Nephron progenitor cell (in vitro differentiated cells): ENCODE measurements around the gene NEB.
A peak's percentile ranks its signal among the peaks of the same experiment; 100 is the strongest.

Experiments used
- DNase-seq: peaks from one replicate; pipeline ENCODE4 v3.0.0; 2021
- H3K27ac Mint-ChIP-seq: 2 replicates; pipeline ENCODE4 v1.8.0; 2021; ENCODE audit warnings: mild to moderate bottlenecking, moderate library complexity, mixed read lengths
- H3K27me3 Mint-ChIP-seq: 2 replicates; pipeline ENCODE4 v1.8.0; 2021; ENCODE audit warnings: mild to moderate bottlenecking, low read depth, mixed read lengths; ENCODE audit not compliant: poor library complexity
- H3K36me3 Mint-ChIP-seq: 2 replicates; pipeline ENCODE4 v1.8.0; 2021; ENCODE audit warnings: low read depth, mixed read lengths
- H3K4me1 Mint-ChIP-seq: 2 replicates; pipeline ENCODE4 v1.8.0; 2021; ENCODE audit warnings: mixed read lengths
- H3K4me3 Mint-ChIP-seq: 2 replicates; pipeline ENCODE4 v1.8.0; 2021; ENCODE audit warnings: mild to moderate bottlenecking, moderate library complexity, mixed read lengths
- H3K9me3 Mint-ChIP-seq: 2 replicates; pipeline ENCODE4 v1.8.0; 2021; ENCODE audit warnings: mild to moderate bottlenecking, moderate library complexity, mixed read lengths
- TF ChIP-seq, protein P1 (sequence below): fragments of 200-600 bp; sonication (generic); IDR thresholded peaks from 2 replicates; pipeline ENCODE4 v1.5.0; 2021; ENCODE audit warnings: antibody characterized with exemption

The NEB gene

DNA sequence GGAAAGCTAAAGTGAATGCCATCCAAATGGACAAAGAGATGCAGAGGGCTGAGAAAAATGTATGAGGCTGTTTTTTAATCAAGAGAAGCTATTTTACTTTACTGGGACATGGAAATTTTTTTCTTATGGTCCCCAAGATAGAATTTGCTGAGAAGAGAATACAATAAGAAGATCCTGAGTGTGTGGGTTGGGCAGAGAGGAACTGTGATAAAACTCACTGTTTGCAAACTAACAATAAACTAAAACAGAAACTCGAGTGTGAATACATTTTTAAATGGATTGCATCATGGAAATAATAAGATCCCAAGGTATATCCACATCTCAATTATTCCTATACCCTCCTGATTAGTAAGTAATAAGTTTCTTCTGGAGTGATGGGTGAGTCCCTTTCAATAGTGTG lies 4.4 kb downstream of the NEB start:
- Mint-ChIP-seq H3K27me3 (no peaks in the 10 kb centered on the region), H3K36me3 (no peaks in the 10 kb centered on the region), H3K27ac (peak overlapping the region; percentile 54), H3K4me3 (no peak overlapping the region), H3K4me1 (peaks cover 47% of the 10 kb centered on the region), H3K9me3 (no peaks in the 10 kb centered on the region)
- no peak for DNase-seq
- TF ChIP-seq, protein P1, sequence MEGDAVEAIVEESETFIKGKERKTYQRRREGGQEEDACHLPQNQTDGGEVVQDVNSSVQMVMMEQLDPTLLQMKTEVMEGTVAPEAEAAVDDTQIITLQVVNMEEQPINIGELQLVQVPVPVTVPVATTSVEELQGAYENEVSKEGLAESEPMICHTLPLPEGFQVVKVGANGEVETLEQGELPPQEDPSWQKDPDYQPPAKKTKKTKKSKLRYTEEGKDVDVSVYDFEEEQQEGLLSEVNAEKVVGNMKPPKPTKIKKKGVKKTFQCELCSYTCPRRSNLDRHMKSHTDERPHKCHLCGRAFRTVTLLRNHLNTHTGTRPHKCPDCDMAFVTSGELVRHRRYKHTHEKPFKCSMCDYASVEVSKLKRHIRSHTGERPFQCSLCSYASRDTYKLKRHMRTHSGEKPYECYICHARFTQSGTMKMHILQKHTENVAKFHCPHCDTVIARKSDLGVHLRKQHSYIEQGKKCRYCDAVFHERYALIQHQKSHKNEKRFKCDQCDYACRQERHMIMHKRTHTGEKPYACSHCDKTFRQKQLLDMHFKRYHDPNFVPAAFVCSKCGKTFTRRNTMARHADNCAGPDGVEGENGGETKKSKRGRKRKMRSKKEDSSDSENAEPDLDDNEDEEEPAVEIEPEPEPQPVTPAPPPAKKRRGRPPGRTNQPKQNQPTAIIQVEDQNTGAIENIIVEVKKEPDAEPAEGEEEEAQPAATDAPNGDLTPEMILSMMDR: no peak

DNA sequence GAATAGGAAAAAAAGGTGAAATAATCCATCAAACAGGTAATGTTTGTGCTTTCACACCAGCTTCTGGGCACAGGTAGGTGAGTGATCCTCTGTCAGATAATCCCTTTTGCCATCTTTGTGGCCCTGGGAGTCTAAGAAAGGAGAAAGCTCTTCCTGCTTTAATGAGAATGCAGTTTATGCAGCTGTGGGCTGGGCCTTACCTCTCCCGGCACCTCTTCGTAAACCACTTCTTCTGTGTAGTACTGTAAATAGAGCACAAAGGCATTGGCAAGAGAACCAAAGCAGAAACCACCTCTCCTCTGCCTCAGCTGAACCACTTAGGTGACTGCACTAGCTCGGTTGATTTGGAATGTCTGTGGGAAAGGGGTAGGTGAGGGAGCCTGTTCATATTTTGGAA lies 4.9 kb downstream of the NEB start:
- H3K27me3 Mint-ChIP-seq: no peaks in the 10 kb centered on the region
- no peak for DNase-seq
- no peak overlapping the region for H3K4me3 Mint-ChIP-seq
- no peaks in the 10 kb centered on the region for H3K36me3 Mint-ChIP-seq
- no peak overlapping the region for H3K27ac Mint-ChIP-seq
- H3K9me3 Mint-ChIP-seq: no peaks in the 10 kb centered on the region
- TF ChIP-seq, protein P1: no peak
- H3K4me1 Mint-ChIP-seq: peaks cover 46% of the 10 kb centered on the region

DNA sequence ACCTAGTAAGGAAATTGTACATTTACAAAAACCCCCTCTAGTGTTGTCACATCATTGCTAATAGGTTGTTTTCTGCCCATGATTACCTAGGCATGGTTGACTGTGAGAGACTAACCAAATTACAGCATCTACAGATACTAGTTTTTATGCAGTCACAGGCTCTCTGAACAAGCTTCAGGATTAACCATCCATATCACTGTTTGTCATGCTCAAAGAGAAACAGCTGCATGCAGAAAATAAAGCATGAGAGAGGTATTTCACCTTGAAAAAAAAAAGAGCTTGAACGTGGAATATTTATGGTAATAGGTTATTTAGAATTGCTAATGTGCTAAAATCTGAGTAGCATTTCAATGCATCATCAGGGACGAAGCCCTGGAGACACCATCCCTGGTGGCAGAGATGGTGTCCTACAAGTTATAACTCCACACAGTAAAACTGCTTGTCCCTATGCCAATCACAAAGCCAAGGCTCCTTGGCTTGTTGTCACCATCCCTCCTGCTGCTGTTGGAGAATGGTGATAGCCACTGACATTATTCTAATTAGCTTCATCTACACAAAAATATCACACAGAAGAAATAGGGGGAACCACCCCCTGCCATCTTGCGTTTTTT lies 5.4 kb downstream of the NEB start:
- Mint-ChIP-seq H3K4me3 (no peak overlapping the region), H3K36me3 (no peaks in the 10 kb centered on the region), H3K4me1 (peaks cover 42% of the 10 kb centered on the region), H3K27me3 (peaks cover 3% of the 10 kb centered on the region), H3K27ac (no peak overlapping the region), H3K9me3 (no peaks in the 10 kb centered on the region)
- DNase-seq: no peak
- TF ChIP-seq, protein P1: peak; percentile 19

DNA sequence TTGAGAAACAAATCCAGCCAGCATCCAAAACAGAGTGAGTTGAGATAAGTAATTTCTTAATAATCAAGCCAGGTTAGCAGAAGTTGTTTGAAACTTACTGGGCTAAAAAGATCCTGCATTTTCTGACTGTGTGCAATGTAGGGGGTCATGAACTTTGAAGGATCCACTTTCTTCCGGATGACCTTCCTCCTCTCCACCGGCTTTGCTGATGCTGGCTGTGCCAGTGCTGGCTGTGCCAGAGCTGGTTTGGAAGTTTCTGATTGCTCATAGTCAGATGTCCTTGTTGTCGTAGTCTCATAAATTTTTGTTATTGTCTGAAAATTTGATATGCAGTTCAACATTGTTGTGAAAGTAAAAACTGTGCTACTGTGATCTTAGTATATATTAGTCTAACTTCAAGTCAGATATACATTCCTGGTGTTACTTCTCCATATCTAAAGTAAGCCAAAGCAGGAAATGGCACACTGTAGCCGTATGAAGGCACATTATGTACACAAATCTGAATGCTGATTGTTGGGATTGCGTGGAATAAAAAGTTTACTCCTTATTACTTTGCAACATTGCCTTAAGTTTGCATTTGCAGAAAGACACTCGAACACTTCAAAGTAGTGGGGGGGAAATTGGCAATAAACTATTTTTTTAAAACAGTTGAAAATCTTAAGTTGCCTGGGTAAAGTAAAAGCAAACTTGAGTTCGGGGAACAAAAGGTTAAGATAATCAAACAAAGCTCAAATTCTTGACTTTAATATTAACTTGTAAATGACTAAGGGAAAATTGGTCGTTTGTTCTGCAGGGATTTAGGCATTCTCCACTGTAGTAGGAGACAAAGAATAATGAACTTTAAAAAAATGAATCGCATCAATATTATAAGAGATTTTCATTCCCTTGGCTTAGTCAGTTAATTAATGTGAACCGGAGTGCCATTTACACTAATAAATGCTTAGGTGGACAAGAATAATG lies 6.4 kb downstream of the NEB start:
- Mint-ChIP-seq H3K4me3 (no peak overlapping the region), H3K27me3 (peaks cover 9% of the 10 kb centered on the region), H3K4me1 (peaks cover 39% of the 10 kb centered on the region), H3K9me3 (no peaks in the 10 kb centered on the region), H3K27ac (no peak overlapping the region), H3K36me3 (no peaks in the 10 kb centered on the region)
- TF ChIP-seq, protein P1: no peak
- DNase-seq: no peak

DNA sequence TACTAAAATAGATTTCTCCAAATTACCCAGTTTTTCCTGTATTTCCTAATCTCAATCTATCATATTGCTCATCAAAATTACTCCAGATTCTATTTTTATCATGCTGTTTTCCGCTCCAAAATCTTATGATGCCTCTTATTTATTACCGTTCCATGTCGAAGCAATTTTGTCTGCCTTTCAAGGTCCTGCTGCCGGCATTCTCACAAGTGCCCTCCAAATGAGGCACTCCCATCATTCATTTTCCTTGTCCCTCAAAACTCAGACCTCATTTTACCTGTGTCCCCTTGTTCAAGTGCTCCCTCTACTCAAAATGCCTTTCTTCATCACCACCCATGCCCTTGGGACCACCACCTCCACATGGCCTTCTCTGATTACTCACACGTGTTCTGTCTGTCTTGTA lies 13.1 kb downstream of the NEB start:
- TF ChIP-seq, protein P1: no peak
- Mint-ChIP-seq H3K9me3 (no peaks in the 10 kb centered on the region), H3K36me3 (no peaks in the 10 kb centered on the region), H3K27ac (no peak overlapping the region), H3K4me3 (no peak overlapping the region), H3K4me1 (no peaks in the 10 kb centered on the region), H3K27me3 (peaks cover 19% of the 10 kb centered on the region)
- no peak for DNase-seq
